LNCAP (cell line): ENCODE data around the gene KLF16.

Source experiments
- CTCF ChIP-seq: fragments of 450-650 bp; IDR thresholded peaks from 2 replicates; pipeline ENCODE4 v1.5.1; 2017; ENCODE audit warnings: mild to moderate bottlenecking

KLF16 gene

GRCh38 chr19:1826557-1827521 is 36.5 kb downstream of the KLF16 start:
- TF ChIP-seq CTCF, result no peak

GRCh38 chr19:1825909-1826556 is 37.3 kb downstream of the KLF16 start:
- TF ChIP-seq CTCF, result peak; percentile 99

GRCh38 chr19:1824252-1824622 is 39.1 kb downstream of the KLF16 start:
- no peak for TF ChIP-seq CTCF

GRCh38 chr19:1823539-1824251 is 39.7 kb downstream of the KLF16 start:
- no peak for TF ChIP-seq CTCF

- no peak for TF ChIP-seq CTCF
Observed at GRCh38 chr19:1823020-1823419, 40.4 kb downstream of the KLF16 start.

GRCh38 chr19:1822210-1822609 is 41.2 kb downstream of the KLF16 start:
- TF ChIP-seq CTCF, result no peak
